Endodermal cell (in vitro differentiated cells): ENCODE results near the gene ORMDL2. TPM values are rescaled to one million over a fixed set of nuclear protein-coding genes. Genes with fewer than 3 reads are reported as not detected.

Experiments used
- DNase-seq: peaks from one replicate; pipeline ENCODE4 v3.0.0-alpha.2; 2017
- H3K27ac ChIP-seq: 2 replicates; pipeline ENCODE4 v1.5.1; 2013; ENCODE audit warnings: mild to moderate bottlenecking, low read depth, low read length, moderate library complexity
- H3K27me3 ChIP-seq: 2 replicates; pipeline ENCODE4 v1.6.1; 2013; ENCODE audit warnings: mild to moderate bottlenecking, low read length, moderate library complexity; ENCODE audit not compliant: insufficient read depth, control insufficient read depth, poor library complexity, severe bottlenecking
- H3K36me3 ChIP-seq: 2 replicates; pipeline ENCODE4 v1.7.0; 2013; ENCODE audit warnings: mild to moderate bottlenecking, low read length, moderate library complexity; ENCODE audit not compliant: control insufficient read depth, insufficient read depth
- H3K4me1 ChIP-seq: one replicate; pipeline ENCODE4 v1.7.0; 2013; ENCODE audit warnings: low read length; ENCODE audit not compliant: control insufficient read depth, insufficient read depth
- H3K4me3 ChIP-seq: 2 replicates; pipeline ENCODE4 v1.5.1; 2013; ENCODE audit warnings: mild to moderate bottlenecking, low read length, moderate library complexity
- H3K9ac ChIP-seq: 2 replicates; pipeline ENCODE4 v1.6.1; 2013; ENCODE audit warnings: mild to moderate bottlenecking, low read length, moderate library complexity; ENCODE audit not compliant: poor library complexity, severe bottlenecking; ENCODE audit errors: extremely low read depth
- H3K9me3 ChIP-seq: 2 replicates; pipeline ENCODE4 v1.6.1; 2013; ENCODE audit warnings: mild to moderate bottlenecking, low read length, moderate library complexity; ENCODE audit not compliant: control insufficient read depth
- H3K27ac Mint-ChIP-seq: 2 replicates; pipeline ENCODE4 v1.8.0; 2020; ENCODE audit warnings: mixed read lengths
- H3K27me3 Mint-ChIP-seq: 2 replicates; pipeline ENCODE4 v1.8.0; 2021; ENCODE audit warnings: mild to moderate bottlenecking, mixed read lengths; ENCODE audit not compliant: insufficient read depth
- H3K36me3 Mint-ChIP-seq: 2 replicates; pipeline ENCODE4 v1.8.0; 2020; ENCODE audit warnings: low read depth, mixed read lengths
- H3K4me1 Mint-ChIP-seq: 2 replicates; pipeline ENCODE4 v1.8.0; 2020; ENCODE audit warnings: mixed read lengths
- H3K4me3 Mint-ChIP-seq: 2 replicates; pipeline ENCODE4 v1.8.0; 2020; ENCODE audit warnings: mild to moderate bottlenecking, moderate library complexity, mixed read lengths
- H3K9me3 Mint-ChIP-seq: 2 replicates; pipeline ENCODE4 v1.8.0; 2020; ENCODE audit warnings: mild to moderate bottlenecking, mixed read lengths
- CTCF ChIP-seq: fragments of 200-600 bp; sonication (generic); conservative IDR thresholded peaks from 2 replicates; pipeline ENCODE4 v1.5.0; 2021; ENCODE audit warnings: antibody characterized with exemption, mild to moderate bottlenecking
- whole genome bisulfite sequencing, 2 experiments: methylation state at CpG; one replicate each; pipeline versions ENCODE4 v1.1.5 to v1.1.7; 2013; ENCODE audit warnings: missing lambda C conversion rate in 2 of 2, mixed read lengths in 1 of 2; ENCODE audit not compliant: insufficient coverage in 1 of 2, insufficient read length in 1 of 2; 5-methylcytosine and 5-hydroxymethylcytosine counted together
- total RNA-seq, 2 donors: library from RNA; stranded (reverse); fragmentation: NEBNext Ultra II Directional in 1 of 2; extraction: Animal tissue kit (Norgen Biotek cat#: 25700) in 1 of 2; gene quantifications; 2 replicates in 1 of 2; 3 replicates in 1 of 2; pipeline ENCODE4 v1.2.1, GENCODE V29; 2021

ORMDL2 gene
- total RNA-seq, 2 donors from 2014 or later: 43.7 to 57.1 TPM

- Mint-ChIP-seq H3K4me3 (no peak overlapping the region), H3K27me3 (peaks cover 8% of the 10 kb centered on the region), H3K4me1 (peaks cover 9% of the 10 kb centered on the region), H3K9me3 (no peaks in the 10 kb centered on the region), H3K27ac (no peak overlapping the region), H3K36me3 (no peaks in the 10 kb centered on the region)
- Histone ChIP-seq H3K36me3 (no peaks in the 10 kb centered on the region), H3K27me3 (no peaks in the 10 kb centered on the region), H3K9me3 (no peaks in the 10 kb centered on the region), H3K27ac (no peak overlapping the region), H3K9ac (no peak overlapping the region), H3K4me3 (no peak overlapping the region), H3K4me1 (peaks cover 8% of the 10 kb centered on the region)
- no peak for DNase-seq
- 90 to 92% methylated on average over 6 to 7 of the region's 7 CpGs for WGBS, 2 experiments
- no peak for TF ChIP-seq CTCF
Observed at GRCh38 chr12:55849616-55850343, 31.9 kb downstream of the ORMDL2 start.

GRCh38 chr12:55850401-55850800 is 32.6 kb downstream of the ORMDL2 start:
- 92% methylated on average over 1 of the region's 1 CpG; no CpG with 5 or more reads in 1 of the 2 experiments for WGBS, 2 experiments
- Mint-ChIP-seq H3K27ac (no peak overlapping the region), H3K4me1 (peaks cover 9% of the 10 kb centered on the region), H3K27me3 (peaks cover 8% of the 10 kb centered on the region), H3K4me3 (no peak overlapping the region), H3K9me3 (no peaks in the 10 kb centered on the region), H3K36me3 (no peaks in the 10 kb centered on the region)
- no peak for TF ChIP-seq CTCF
- H3K27me3 ChIP-seq: no peaks in the 10 kb centered on the region
- H3K36me3 ChIP-seq: no peaks in the 10 kb centered on the region
- no peak overlapping the region for H3K27ac ChIP-seq
- H3K4me1 ChIP-seq: peaks cover 8% of the 10 kb centered on the region
- no peak overlapping the region for H3K4me3 ChIP-seq
- no peaks in the 10 kb centered on the region for H3K9me3 ChIP-seq
- no peak overlapping the region for H3K9ac ChIP-seq
- DNase-seq: no peak

- no peak overlapping the region for H3K27ac ChIP-seq
- Mint-ChIP-seq H3K9me3 (no peaks in the 10 kb centered on the region), H3K4me3 (no peak overlapping the region), H3K4me1 (peaks cover 9% of the 10 kb centered on the region), H3K27me3 (peaks cover 8% of the 10 kb centered on the region), H3K36me3 (no peaks in the 10 kb centered on the region), H3K27ac (no peak overlapping the region)
- H3K36me3 ChIP-seq: no peaks in the 10 kb centered on the region
- H3K9ac ChIP-seq: no peak overlapping the region
- no peak for TF ChIP-seq CTCF
- H3K4me3 ChIP-seq: no peak overlapping the region
- no peak for DNase-seq
- H3K4me1 ChIP-seq: peaks cover 8% of the 10 kb centered on the region
- H3K27me3 ChIP-seq: no peaks in the 10 kb centered on the region
- WGBS, 2 experiments: 87% methylated on average over 3 of the region's 3 CpGs
- H3K9me3 ChIP-seq: no peaks in the 10 kb centered on the region
Observed at GRCh38 chr12:55850893-55851292, 33.1 kb downstream of the ORMDL2 start.
